ENCODE results near the gene ARMC9.
"Not testable (repeated sequence)": the region's sequence is repeated elsewhere in the genome, so short reads cannot be mapped to it uniquely, and the experiment has no call there.

ARMC9 gene

GRCh38 chr2:231372326-231372725, 173.9 kb downstream of the ARMC9 start:
- Histone ChIP-seq H3K4me3 (ENCODE audit: low read length) (no peak overlapping the region), H3K9me3 (ENCODE audit: control insufficient read depth, low read length) (no peaks in the 10 kb centered on the region), H3K9ac (ENCODE audit: low read length) (no peak overlapping the region), H3K4me1 (ENCODE audit: control insufficient read depth, insufficient read depth, low read length) (no peaks in the 10 kb centered on the region), H3K36me3 (ENCODE audit: control insufficient read depth, insufficient read depth, low read length, severe bottlenecking) (peaks cover 3% of the 10 kb centered on the region), H3K27me3 (replicated peaks; ENCODE audit: control insufficient read depth, insufficient read depth, low read length) (peaks cover 2% of the 10 kb centered on the region)
- DNase-seq (ENCODE audit: low read depth): no peak

- H3K27me3 ChIP-seq (replicated peaks; ENCODE audit: control insufficient read depth, insufficient read depth, low read length): peaks cover 2% of the 10 kb centered on the region
- no peak overlapping the region for H3K4me3 ChIP-seq (ENCODE audit: low read length)
- H3K9me3 ChIP-seq (ENCODE audit: control insufficient read depth, low read length): no peaks in the 10 kb centered on the region
- no peak for DNase-seq (ENCODE audit: low read depth)
- no peaks in the 10 kb centered on the region for H3K4me1 ChIP-seq (ENCODE audit: control insufficient read depth, insufficient read depth, low read length)
- H3K36me3 ChIP-seq (ENCODE audit: control insufficient read depth, insufficient read depth, low read length, severe bottlenecking): peaks cover 3% of the 10 kb centered on the region
- no peak overlapping the region for H3K9ac ChIP-seq (ENCODE audit: low read length)
Observed at GRCh38 chr2:231373184-231373583, 174.8 kb downstream of the ARMC9 start.

GRCh38 chr2:231373786-231374349, 175.4 kb downstream of the ARMC9 start:
- Histone ChIP-seq H3K36me3 (ENCODE audit: control insufficient read depth, insufficient read depth, low read length, severe bottlenecking) (peaks cover 3% of the 10 kb centered on the region), H3K4me1 (ENCODE audit: control insufficient read depth, insufficient read depth, low read length) (no peaks in the 10 kb centered on the region), H3K27me3 (replicated peaks; ENCODE audit: control insufficient read depth, insufficient read depth, low read length) (peaks cover 2% of the 10 kb centered on the region), H3K4me3 (ENCODE audit: low read length) (no peak overlapping the region), H3K9me3 (ENCODE audit: control insufficient read depth, low read length) (no peaks in the 10 kb centered on the region), H3K9ac (ENCODE audit: low read length) (no peak overlapping the region)
- no peak for DNase-seq (ENCODE audit: low read depth)

DNA sequence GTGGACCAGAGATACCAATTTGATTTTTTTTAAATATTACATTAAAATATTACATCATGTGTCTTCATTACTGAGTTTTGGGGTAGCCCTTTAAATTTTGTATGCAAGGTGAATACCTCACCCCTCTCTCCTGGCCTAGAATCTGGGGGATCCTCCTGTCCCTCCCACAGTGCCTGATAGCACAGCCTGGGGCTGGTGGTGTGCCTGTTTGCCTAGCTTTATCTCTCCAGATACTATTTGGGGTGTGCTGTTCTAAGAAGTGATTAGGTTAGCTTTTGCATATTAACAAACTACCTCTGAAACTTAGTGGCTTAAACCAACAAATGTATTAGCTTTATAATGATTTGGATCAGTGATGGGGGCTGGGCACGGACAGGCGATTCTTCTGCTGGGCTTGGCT, 176.3 kb downstream of the ARMC9 start:
- no peak for DNase-seq (ENCODE audit: low read depth)

GRCh38 chr2:231375994-231376615, 177.7 kb downstream of the ARMC9 start:
- H3K9me3 ChIP-seq (ENCODE audit: control insufficient read depth, low read length); H3K36me3 ChIP-seq (ENCODE audit: control insufficient read depth, insufficient read depth, low read length, severe bottlenecking); H3K9ac ChIP-seq (ENCODE audit: low read length); DNase-seq (ENCODE audit: low read depth); H3K4me3 ChIP-seq (ENCODE audit: low read length); H3K27me3 ChIP-seq (replicated peaks; ENCODE audit: control insufficient read depth, insufficient read depth, low read length); H3K4me1 ChIP-seq (ENCODE audit: control insufficient read depth, insufficient read depth, low read length): not testable (repeated sequence)

More for the DNA sequence above, 176.3 kb downstream of the ARMC9 start:
- peaks cover 2% of the 10 kb centered on the region for H3K27me3 ChIP-seq (replicated peaks; ENCODE audit: control insufficient read depth, insufficient read depth, low read length)
- no peak overlapping the region for H3K4me3 ChIP-seq (ENCODE audit: low read length)
- H3K4me1 ChIP-seq (ENCODE audit: control insufficient read depth, insufficient read depth, low read length): no peaks in the 10 kb centered on the region
- peaks cover 3% of the 10 kb centered on the region for H3K36me3 ChIP-seq (ENCODE audit: control insufficient read depth, insufficient read depth, low read length, severe bottlenecking)
- no peak overlapping the region for H3K9ac ChIP-seq (ENCODE audit: low read length)
- H3K9me3 ChIP-seq (ENCODE audit: control insufficient read depth, low read length): no peaks in the 10 kb centered on the region

DNA sequence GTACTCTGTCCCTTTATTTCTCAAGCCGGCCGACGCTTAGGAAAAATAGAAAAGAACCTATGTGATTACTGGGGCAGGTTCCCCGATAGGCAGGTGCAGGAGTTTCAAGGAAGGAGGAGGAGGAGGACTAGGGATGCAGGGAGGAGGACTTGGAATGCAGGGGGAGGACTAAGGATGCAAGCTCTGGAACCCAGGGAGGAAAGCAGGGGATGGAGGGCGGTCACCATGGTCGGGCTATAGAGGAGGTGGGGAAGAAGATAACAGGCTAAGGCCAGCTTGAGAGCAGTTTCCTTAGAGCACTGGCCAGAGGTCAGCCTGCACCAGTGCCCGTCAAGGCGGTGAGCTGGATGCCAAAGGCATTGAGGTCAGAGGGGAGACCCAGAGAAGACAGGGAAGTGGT, 178.4 kb downstream of the ARMC9 start:
- no peaks in the 10 kb centered on the region for H3K9me3 ChIP-seq (ENCODE audit: control insufficient read depth, low read length)
- H3K4me1 ChIP-seq (ENCODE audit: control insufficient read depth, insufficient read depth, low read length): no peaks in the 10 kb centered on the region
- peaks cover 2% of the 10 kb centered on the region for H3K27me3 ChIP-seq (replicated peaks; ENCODE audit: control insufficient read depth, insufficient read depth, low read length)
- H3K9ac ChIP-seq (ENCODE audit: low read length): no peak overlapping the region
- no peaks in the 10 kb centered on the region for H3K36me3 ChIP-seq (ENCODE audit: control insufficient read depth, insufficient read depth, low read length, severe bottlenecking)
- no peak overlapping the region for H3K4me3 ChIP-seq (ENCODE audit: low read length)
- DNase-seq (ENCODE audit: low read depth): no peak

DNA sequence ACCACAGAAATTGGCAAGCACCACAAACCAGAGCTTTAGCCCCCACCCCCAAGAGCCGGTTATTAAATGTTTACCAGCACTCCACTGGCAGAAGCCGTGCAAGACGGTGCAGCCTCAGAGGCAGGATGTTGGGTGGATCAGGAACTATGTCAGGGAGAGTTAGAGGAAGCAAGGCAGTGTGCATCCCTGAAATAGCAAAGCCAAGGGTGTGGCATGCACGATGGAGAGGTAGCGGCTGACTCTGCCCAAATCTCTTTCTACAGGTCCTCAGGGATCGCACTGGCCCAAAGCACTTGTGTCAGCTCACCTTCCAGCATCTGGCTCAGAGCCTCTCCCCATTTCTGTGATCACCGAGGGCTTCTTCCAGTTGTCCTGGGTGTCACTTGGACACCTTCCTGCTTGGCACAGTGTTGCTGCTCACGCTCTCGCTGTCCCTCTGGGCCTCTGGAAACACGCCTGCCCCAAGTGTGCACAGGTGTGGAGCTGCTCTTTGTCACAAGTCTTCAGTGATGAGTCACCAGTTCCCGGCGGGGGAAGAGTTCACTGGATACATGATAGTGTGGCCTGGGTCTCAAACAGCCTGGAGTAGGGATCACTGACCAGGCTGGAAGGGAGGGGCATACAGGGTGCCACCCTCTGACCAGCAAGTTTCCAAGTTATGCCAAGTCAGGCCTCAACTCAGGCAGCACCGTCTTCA, 179.7 kb downstream of the ARMC9 start:
- no peaks in the 10 kb centered on the region for H3K36me3 ChIP-seq (ENCODE audit: control insufficient read depth, insufficient read depth, low read length, severe bottlenecking)
- DNase-seq (ENCODE audit: low read depth): no peak

GRCh38 chr2:231379266-231380215, 181.1 kb downstream of the ARMC9 start:
- no peaks in the 10 kb centered on the region for H3K36me3 ChIP-seq (ENCODE audit: control insufficient read depth, insufficient read depth, low read length, severe bottlenecking)
- H3K4me1 ChIP-seq (ENCODE audit: control insufficient read depth, insufficient read depth, low read length): no peaks in the 10 kb centered on the region
- DNase-seq (ENCODE audit: low read depth): no peak
- no peak overlapping the region for H3K9ac ChIP-seq (ENCODE audit: low read length)
- H3K9me3 ChIP-seq (ENCODE audit: control insufficient read depth, low read length): peaks cover under 1% of the 10 kb centered on the region
- H3K4me3 ChIP-seq (ENCODE audit: low read length): no peak overlapping the region
- H3K27me3 ChIP-seq (replicated peaks; ENCODE audit: control insufficient read depth, insufficient read depth, low read length): peaks cover 2% of the 10 kb centered on the region

More for the DNA sequence above, 179.7 kb downstream of the ARMC9 start:
- Histone ChIP-seq H3K9me3 (ENCODE audit: control insufficient read depth, low read length) (no peaks in the 10 kb centered on the region), H3K4me1 (ENCODE audit: control insufficient read depth, insufficient read depth, low read length) (no peaks in the 10 kb centered on the region), H3K4me3 (ENCODE audit: low read length) (no peak overlapping the region), H3K9ac (ENCODE audit: low read length) (no peak overlapping the region), H3K27me3 (replicated peaks; ENCODE audit: control insufficient read depth, insufficient read depth, low read length) (peaks cover 2% of the 10 kb centered on the region)

DNA sequence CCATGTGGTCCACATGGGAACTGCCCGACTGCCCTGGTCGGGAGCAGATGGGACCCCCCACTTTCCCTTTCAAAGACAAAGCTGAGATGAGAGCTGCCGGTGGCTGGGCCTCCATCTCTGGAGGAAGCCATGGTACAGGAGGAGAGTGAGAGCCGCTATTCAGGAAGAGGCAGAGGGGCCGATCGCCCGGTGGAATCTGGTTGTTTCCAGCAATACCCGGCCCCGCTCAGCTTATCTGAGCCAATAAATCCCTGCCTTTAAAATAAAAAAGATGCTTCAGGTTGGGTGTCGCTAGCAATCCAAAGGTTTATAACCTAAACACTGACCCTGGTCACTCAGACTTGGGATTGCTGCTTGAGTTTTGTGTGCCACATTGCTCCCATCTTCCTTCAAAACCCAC, 181.9 kb downstream of the ARMC9 start:
- H3K9ac ChIP-seq (ENCODE audit: low read length): no peak overlapping the region
- peaks cover 2% of the 10 kb centered on the region for H3K27me3 ChIP-seq (replicated peaks; ENCODE audit: control insufficient read depth, insufficient read depth, low read length)
- DNase-seq (ENCODE audit: low read depth): no peak
- H3K4me3 ChIP-seq (ENCODE audit: low read length): no peak overlapping the region
- H3K36me3 ChIP-seq (ENCODE audit: control insufficient read depth, insufficient read depth, low read length, severe bottlenecking): no peaks in the 10 kb centered on the region
- H3K9me3 ChIP-seq (ENCODE audit: control insufficient read depth, low read length): peaks cover 8% of the 10 kb centered on the region
- H3K4me1 ChIP-seq (ENCODE audit: control insufficient read depth, insufficient read depth, low read length): no peaks in the 10 kb centered on the region

- no peak for DNase-seq (ENCODE audit: low read depth)
- no peak overlapping the region for H3K9ac ChIP-seq (ENCODE audit: low read length)
- peaks cover 2% of the 10 kb centered on the region for H3K27me3 ChIP-seq (replicated peaks; ENCODE audit: control insufficient read depth, insufficient read depth, low read length)
- H3K4me3 ChIP-seq (ENCODE audit: low read length): no peak overlapping the region
- peaks cover 12% of the 10 kb centered on the region for H3K9me3 ChIP-seq (ENCODE audit: control insufficient read depth, low read length)
- no peaks in the 10 kb centered on the region for H3K4me1 ChIP-seq (ENCODE audit: control insufficient read depth, insufficient read depth, low read length)
- H3K36me3 ChIP-seq (ENCODE audit: control insufficient read depth, insufficient read depth, low read length, severe bottlenecking): no peaks in the 10 kb centered on the region
Observed at GRCh38 chr2:231380991-231381847, 182.8 kb downstream of the ARMC9 start.
